Osteoblast (primary cell): Measurements from ENCODE around the gene CACNA1S. TPM values are rescaled to one million over a fixed set of nuclear protein-coding genes. Genes with fewer than 3 reads are reported as not detected.

ENCODE experiments used
- DNase-seq: peaks from one replicate; pipeline ENCODE4 v3.0.0; 2011; ENCODE audit warnings: low spot score, mixed read lengths; ENCODE audit not compliant: insufficient read length; ENCODE audit errors: missing footprints
- H2AFZ ChIP-seq: 2 replicates; pipeline ENCODE4 v1.6.0; 2011; ENCODE audit warnings: mild to moderate bottlenecking, low read length
- H3K27ac ChIP-seq: 2 replicates; pipeline ENCODE4 v1.5.1; 2011; ENCODE audit warnings: mild to moderate bottlenecking, low read depth, low read length, moderate library complexity
- H3K27me3 ChIP-seq: 2 replicates; pipeline ENCODE4 v1.6.0; 2012; ENCODE audit warnings: mild to moderate bottlenecking, control low read depth, inconsistent platforms, low read length, moderate library complexity; ENCODE audit not compliant: insufficient read depth
- H3K36me3 ChIP-seq: 2 replicates; pipeline ENCODE4 v1.5.1; 2011; ENCODE audit warnings: mild to moderate bottlenecking, low read length, control low read depth, moderate library complexity; ENCODE audit not compliant: insufficient read depth
- H3K4me1 ChIP-seq: 2 replicates; pipeline ENCODE4 v1.5.1; 2011; ENCODE audit warnings: mild to moderate bottlenecking, low read length, control low read depth, moderate library complexity; ENCODE audit not compliant: insufficient read depth
- H3K4me2 ChIP-seq: 2 replicates; pipeline ENCODE4 v1.6.0; 2011; ENCODE audit warnings: mild to moderate bottlenecking, low read length; ENCODE audit not compliant: insufficient read depth
- H3K4me3 ChIP-seq: fragments of 200-600 bp; sonication (generic); 3 replicates; pipeline ENCODE4 v1.5.1; 2012; ENCODE audit warnings: mild to moderate bottlenecking, low read length, inconsistent platforms; ENCODE audit not compliant: insufficient read depth
- H3K79me2 ChIP-seq: 2 replicates; pipeline ENCODE4 v1.6.0; 2012; ENCODE audit warnings: mild to moderate bottlenecking, low read length, control low read depth, inconsistent platforms; ENCODE audit not compliant: insufficient read depth
- H3K9me3 ChIP-seq: 2 replicates; pipeline ENCODE4 v1.5.1; 2011; ENCODE audit warnings: low read depth, low read length, control low read depth
- H4K20me1 ChIP-seq: 2 replicates; pipeline ENCODE4 v1.6.0; 2012; ENCODE audit warnings: mild to moderate bottlenecking, low read length, control low read depth; ENCODE audit not compliant: insufficient read depth
- CTCF ChIP-seq: IDR thresholded peaks from 2 replicates; pipeline ENCODE4 v1.5.1; 2011; ENCODE audit warnings: mild to moderate bottlenecking, low read depth, low read length, moderate library complexity; ENCODE audit errors: extremely low read depth
- total RNA-seq: library from RNA; depleted of rRNA; stranded (reverse); fragments of >200 nt; gene quantifications from 2 replicates; pipeline ENCODE4 v1.2.3, GENCODE V29; 2012

The CACNA1S gene
- total RNA-seq, 1 donor = not detected

DNA sequence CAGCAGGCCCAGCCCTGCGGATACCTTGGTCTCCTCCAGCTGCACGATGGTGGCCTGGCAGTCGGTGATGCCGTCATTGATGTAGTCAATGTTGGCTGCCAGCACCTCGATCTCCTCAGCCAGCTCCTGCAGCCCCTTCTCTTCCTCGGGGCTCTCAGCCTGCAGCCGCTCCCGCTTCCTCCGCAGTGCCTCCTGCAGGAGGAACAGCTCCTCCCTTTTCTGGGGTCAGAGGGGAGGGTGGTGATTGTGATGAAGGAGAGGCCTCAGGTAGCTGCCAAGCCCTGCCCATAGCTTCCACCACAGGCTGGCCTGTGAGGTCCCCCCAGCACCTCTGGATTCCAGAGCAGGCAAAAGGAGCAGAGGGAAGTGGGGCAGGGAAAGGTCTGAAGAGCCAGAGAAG, 122.1 kb downstream of the CACNA1S start:
- TF ChIP-seq CTCF = no peak
- H3K9me3 ChIP-seq = no peaks in the 10 kb centered on the region
- no peak overlapping the region for H3K27ac ChIP-seq
- no peak overlapping the region for H2AFZ ChIP-seq
- no peaks in the 10 kb centered on the region for H3K4me1 ChIP-seq
- no peaks in the 10 kb centered on the region for H3K27me3 ChIP-seq
- no peaks in the 10 kb centered on the region for H3K79me2 ChIP-seq
- no peak for DNase-seq
- no peaks in the 10 kb centered on the region for H4K20me1 ChIP-seq
- H3K4me2 ChIP-seq = no peak overlapping the region
- no peaks in the 10 kb centered on the region for H3K36me3 ChIP-seq
- no peak overlapping the region for H3K4me3 ChIP-seq

Other genes with a start within 250 kb of the CACNA1S start
- gene GPR25, start 239.4 kb downstream of the CACNA1S start, total RNA-seq = not detected in 2 replicates
- gene INAVA, start 217.5 kb downstream of the CACNA1S start, total RNA-seq = under 0.01 and 0.36 TPM in 2 replicates
- under 0.01 TPM in 2 replicates for gene KIF21B, start 88.7 kb downstream of the CACNA1S start, total RNA-seq
- not detected in 2 replicates for gene ASCL5, start 14.8 kb upstream of the CACNA1S start, total RNA-seq
- 38.9 and 45.6 TPM in 2 replicates for gene TMEM9, start 42.0 kb upstream of the CACNA1S start, total RNA-seq
- under 0.01 TPM in 2 replicates for gene IGFN1, start 78.4 kb upstream of the CACNA1S start, total RNA-seq
- under 0.01 TPM in 2 replicates for gene PKP1, start 171.1 kb upstream of the CACNA1S start, total RNA-seq